K562 (cell line): ENCODE results near the gene FBXW11.

Experiments
- ESRRA ChIP-seq: fragments of 450-650 bp; IDR thresholded peaks from 2 replicates; pipeline ENCODE4 v1.6.1; 2014; ENCODE audit warnings: low read depth, mild to moderate bottlenecking, moderate library complexity, borderline replicate concordance
- HCFC1 ChIP-seq: IDR thresholded peaks from 2 replicates; pipeline ENCODE4 v1.6.1; 2012; ENCODE audit warnings: low read depth, low read length, improper control_type of control experiment
- HDAC2 ChIP-seq: fragments of 450-650 bp; IDR thresholded peaks from 2 replicates; pipeline ENCODE4 v1.6.1; 2016; ENCODE audit warnings: mild to moderate bottlenecking
- JUND ChIP-seq, 2 experiments: IDR thresholded peaks; 2 replicates in 1 of 2; 3 replicates in 1 of 2; pipeline ENCODE4 v1.6.1; 2011; ENCODE audit warnings: borderline replicate concordance in 2 of 2, low read depth in 2 of 2, low read length in 2 of 2, improper control_type of control experiment in 1 of 2, missing biosample characterization in 1 of 2, missing genetic modification characterization in 1 of 2, missing genetic modification reagents in 1 of 2
- POLR2A ChIP-seq: fragments of 450-650 bp; conservative IDR thresholded peaks from 2 replicates; pipeline ENCODE4 v1.6.1; 2016
- WHSC1 ChIP-seq: IDR thresholded peaks from one replicate; pipeline ENCODE4 v1.6.1; 2012; ENCODE audit warnings: low read length, control low read depth, inconsistent platforms
- ZNF12 ChIP-seq: sonication (generic); formaldehyde crosslinking; IDR thresholded peaks from 2 replicates; pipeline ENCODE4 v1.4.0; 2020; ENCODE audit warnings: mild to moderate bottlenecking, missing genetic modification reagents
- TF ChIP-seq, protein P1 (sequence below), 3 experiments: fragments of 200-800 bp in 1 of 3; fragments of 250-450 bp in 1 of 3; fragments of 450-650 bp in 1 of 3; sonication (Bioruptor Pico) in 1 of 3; sonication (Bioruptor generic) in 1 of 3; formaldehyde crosslinking in 1 of 3; IDR thresholded peaks; 2 replicates each; pipeline versions ENCODE4 v1.6.1 to v1.8.0; 2016 to 2022; ENCODE audit warnings: mild to moderate bottlenecking in 2 of 3, missing genetic modification characterization in 2 of 3, missing compliant biosample characterization in 1 of 3, moderate library complexity in 1 of 3
- TF ChIP-seq, protein P2 (sequence below), 3 experiments: IDR thresholded peaks in 2 of 3; conservative IDR thresholded peaks in 1 of 3; 2 replicates each; pipeline ENCODE4 v1.5.1; 2011 to 2012; ENCODE audit warnings: low read length in 3 of 3, mild to moderate bottlenecking in 3 of 3, control low read depth in 2 of 3, improper control_type of control experiment in 1 of 3, inconsistent platforms in 1 of 3, low read depth in 1 of 3, mixed read lengths in 1 of 3, moderate library complexity in 1 of 3; ENCODE audit not compliant: insufficient read depth in 2 of 3
- TF ChIP-seq, protein P3 (sequence below): sonication (generic); formaldehyde crosslinking; IDR thresholded peaks from 2 replicates; pipeline ENCODE4 v1.8.1; 2022; ENCODE audit warnings: missing genetic modification reagents

DNA sequence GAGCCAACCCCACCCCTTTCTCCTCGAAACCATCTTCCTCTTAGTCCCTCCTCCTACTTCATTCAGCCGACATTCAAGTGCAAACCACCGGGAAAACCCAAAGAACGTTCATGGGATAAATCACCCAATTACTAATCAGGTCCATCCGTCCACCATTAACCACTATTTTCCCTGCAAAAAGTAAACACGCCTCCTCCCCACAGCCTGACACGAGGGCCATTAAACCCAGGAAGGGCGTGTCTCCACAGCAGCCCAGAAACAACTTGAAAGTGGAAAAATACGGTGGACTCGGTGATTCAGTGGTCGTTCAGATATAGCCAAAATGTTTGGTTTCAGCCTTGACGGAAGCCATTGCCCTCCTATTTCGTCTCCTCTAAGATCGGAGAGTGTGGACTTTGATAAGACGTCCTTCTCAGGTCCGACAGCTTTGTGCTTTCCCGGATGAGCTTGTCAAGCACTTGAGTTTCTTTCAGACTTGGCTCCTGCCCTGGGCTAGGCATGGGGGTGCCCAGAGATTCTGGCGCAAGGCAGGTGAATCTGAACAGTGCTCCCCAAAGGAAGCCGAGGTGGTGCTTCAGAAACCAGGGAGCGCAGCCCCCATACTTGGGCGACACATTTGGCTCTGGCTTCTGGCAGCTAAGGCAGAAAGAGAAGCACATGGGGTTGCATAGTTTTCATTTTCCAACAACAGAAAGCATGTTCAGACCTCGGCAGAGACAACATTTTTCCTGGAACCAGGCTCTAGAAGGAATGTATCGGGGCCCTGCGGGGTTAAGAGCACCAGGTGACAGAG lies 164.3 kb downstream of the FBXW11 start:
- TF ChIP-seq ESRRA (no peak), POLR2A (no peak), ZNF12 (CRISPR knock-in tag) (no peak), HCFC1 (no peak), JUND (IDR thresholded peaks at IDR 0.05; ENCODE audit: borderline replicate concordance, low read depth, low read length) (no peak), JUND (tag; IDR thresholded peaks at IDR 0.05; ENCODE audit: borderline replicate concordance, low read depth, low read length) (no peak), HDAC2 (no peak), WHSC1 (no peak)
- TF ChIP-seq, protein P1, sequence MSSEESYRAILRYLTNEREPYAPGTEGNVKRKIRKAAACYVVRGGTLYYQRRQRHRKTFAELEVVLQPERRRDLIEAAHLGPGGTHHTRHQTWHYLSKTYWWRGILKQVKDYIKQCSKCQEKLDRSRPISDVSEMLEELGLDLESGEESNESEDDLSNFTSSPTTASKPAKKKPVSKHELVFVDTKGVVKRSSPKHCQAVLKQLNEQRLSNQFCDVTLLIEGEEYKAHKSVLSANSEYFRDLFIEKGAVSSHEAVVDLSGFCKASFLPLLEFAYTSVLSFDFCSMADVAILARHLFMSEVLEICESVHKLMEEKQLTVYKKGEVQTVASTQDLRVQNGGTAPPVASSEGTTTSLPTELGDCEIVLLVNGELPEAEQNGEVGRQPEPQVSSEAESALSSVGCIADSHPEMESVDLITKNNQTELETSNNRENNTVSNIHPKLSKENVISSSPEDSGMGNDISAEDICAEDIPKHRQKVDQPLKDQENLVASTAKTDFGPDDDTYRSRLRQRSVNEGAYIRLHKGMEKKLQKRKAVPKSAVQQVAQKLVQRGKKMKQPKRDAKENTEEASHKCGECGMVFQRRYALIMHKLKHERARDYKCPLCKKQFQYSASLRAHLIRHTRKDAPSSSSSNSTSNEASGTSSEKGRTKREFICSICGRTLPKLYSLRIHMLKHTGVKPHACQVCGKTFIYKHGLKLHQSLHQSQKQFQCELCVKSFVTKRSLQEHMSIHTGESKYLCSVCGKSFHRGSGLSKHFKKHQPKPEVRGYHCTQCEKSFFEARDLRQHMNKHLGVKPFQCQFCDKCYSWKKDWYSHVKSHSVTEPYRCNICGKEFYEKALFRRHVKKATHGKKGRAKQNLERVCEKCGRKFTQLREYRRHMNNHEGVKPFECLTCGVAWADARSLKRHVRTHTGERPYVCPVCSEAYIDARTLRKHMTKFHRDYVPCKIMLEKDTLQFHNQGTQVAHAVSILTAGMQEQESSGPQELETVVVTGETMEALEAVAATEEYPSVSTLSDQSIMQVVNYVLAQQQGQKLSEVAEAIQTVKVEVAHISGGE (CRISPR knock-in tag; IDR thresholded peaks at IDR 0.05), result no peak
- TF ChIP-seq, protein P2, sequence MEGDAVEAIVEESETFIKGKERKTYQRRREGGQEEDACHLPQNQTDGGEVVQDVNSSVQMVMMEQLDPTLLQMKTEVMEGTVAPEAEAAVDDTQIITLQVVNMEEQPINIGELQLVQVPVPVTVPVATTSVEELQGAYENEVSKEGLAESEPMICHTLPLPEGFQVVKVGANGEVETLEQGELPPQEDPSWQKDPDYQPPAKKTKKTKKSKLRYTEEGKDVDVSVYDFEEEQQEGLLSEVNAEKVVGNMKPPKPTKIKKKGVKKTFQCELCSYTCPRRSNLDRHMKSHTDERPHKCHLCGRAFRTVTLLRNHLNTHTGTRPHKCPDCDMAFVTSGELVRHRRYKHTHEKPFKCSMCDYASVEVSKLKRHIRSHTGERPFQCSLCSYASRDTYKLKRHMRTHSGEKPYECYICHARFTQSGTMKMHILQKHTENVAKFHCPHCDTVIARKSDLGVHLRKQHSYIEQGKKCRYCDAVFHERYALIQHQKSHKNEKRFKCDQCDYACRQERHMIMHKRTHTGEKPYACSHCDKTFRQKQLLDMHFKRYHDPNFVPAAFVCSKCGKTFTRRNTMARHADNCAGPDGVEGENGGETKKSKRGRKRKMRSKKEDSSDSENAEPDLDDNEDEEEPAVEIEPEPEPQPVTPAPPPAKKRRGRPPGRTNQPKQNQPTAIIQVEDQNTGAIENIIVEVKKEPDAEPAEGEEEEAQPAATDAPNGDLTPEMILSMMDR (IDR thresholded peaks at IDR 0.05 in 2 of 3, conservative IDR thresholded peaks at IDR 0.05 in 1 of 3; ENCODE audit: insufficient read depth in 2 of 3, low read depth in 1 of 3, low read length in 3 of 3), result no peak
- TF ChIP-seq, protein P3, sequence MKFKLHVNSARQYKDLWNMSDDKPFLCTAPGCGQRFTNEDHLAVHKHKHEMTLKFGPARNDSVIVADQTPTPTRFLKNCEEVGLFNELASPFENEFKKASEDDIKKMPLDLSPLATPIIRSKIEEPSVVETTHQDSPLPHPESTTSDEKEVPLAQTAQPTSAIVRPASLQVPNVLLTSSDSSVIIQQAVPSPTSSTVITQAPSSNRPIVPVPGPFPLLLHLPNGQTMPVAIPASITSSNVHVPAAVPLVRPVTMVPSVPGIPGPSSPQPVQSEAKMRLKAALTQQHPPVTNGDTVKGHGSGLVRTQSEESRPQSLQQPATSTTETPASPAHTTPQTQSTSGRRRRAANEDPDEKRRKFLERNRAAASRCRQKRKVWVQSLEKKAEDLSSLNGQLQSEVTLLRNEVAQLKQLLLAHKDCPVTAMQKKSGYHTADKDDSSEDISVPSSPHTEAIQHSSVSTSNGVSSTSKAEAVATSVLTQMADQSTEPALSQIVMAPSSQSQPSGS (CRISPR knock-in tag), result no peak
